Activated CD4-positive, CD25-positive, alpha-beta regulatory T cell treated with anti-CD3 and anti-CD28 coated beads, Interleukin-2, amount 50 U/mL, for 16 hours (primary cell): ENCODE results near the gene SLC39A6.
A peak's percentile ranks its signal among the peaks of the same experiment; 100 is the strongest.
"Not testable (repeated sequence)": the region's sequence is repeated elsewhere in the genome, so short reads cannot be mapped to it uniquely, and the experiment has no call there.

Source experiments
- DNase-seq: peaks from one replicate; pipeline ENCODE4 v3.0.0-alpha.2; 2020; ENCODE audit warnings: low read depth, low spot score

Gene SLC39A6

GRCh38 chr18:36099311-36099710, 29.8 kb downstream of the SLC39A6 start:
- no peak for DNase-seq

- DNase-seq, result no peak
Measured at GRCh38 chr18:36096955-36097354, 32.2 kb downstream of the SLC39A6 start.

GRCh38 chr18:36095936-36096519, 33.1 kb downstream of the SLC39A6 start:
- DNase-seq, result no peak

GRCh38 chr18:36094431-36094830, 34.7 kb downstream of the SLC39A6 start:
- DNase-seq, result no peak

- not testable (repeated sequence) for DNase-seq
Measured at GRCh38 chr18:36092116-36092515, 37.0 kb downstream of the SLC39A6 start.

- DNase-seq, result no peak
Measured at GRCh38 chr18:36089001-36089400, 40.1 kb downstream of the SLC39A6 start.

- no peak for DNase-seq
Measured at GRCh38 chr18:36088256-36088655, 40.9 kb downstream of the SLC39A6 start.

- no peak for DNase-seq
Measured at GRCh38 chr18:36086186-36086585, 43.0 kb downstream of the SLC39A6 start.

- DNase-seq, result no peak
Measured at GRCh38 chr18:36085195-36085594, 43.9 kb downstream of the SLC39A6 start.

GRCh38 chr18:36083729-36084128, 45.4 kb downstream of the SLC39A6 start:
- no peak for DNase-seq

- not testable (repeated sequence) for DNase-seq
Measured at GRCh38 chr18:36081118-36081517, 48.0 kb downstream of the SLC39A6 start.

- DNase-seq, result no peak
Measured at GRCh38 chr18:36078751-36079529, 50.2 kb downstream of the SLC39A6 start.

- not testable (repeated sequence) for DNase-seq
Measured at GRCh38 chr18:36077764-36078163, 51.4 kb downstream of the SLC39A6 start.

GRCh38 chr18:36075862-36076587, 53.1 kb downstream of the SLC39A6 start:
- no peak for DNase-seq

- no peak for DNase-seq
Measured at GRCh38 chr18:36074435-36074834, 54.7 kb downstream of the SLC39A6 start.

GRCh38 chr18:36073676-36074075, 55.5 kb downstream of the SLC39A6 start:
- DNase-seq, result no peak

- DNase-seq, result not testable (repeated sequence)
Measured at GRCh38 chr18:36072406-36072805, 56.7 kb downstream of the SLC39A6 start.

GRCh38 chr18:36067055-36067957, 61.8 kb downstream of the SLC39A6 start, which contains the start of gene RPRD1A:
TSS of gene RPRD1A (minus strand) at chr18:36067559. CDS start at chr18:36067404, 155 bp downstream.
- peak; percentile 90 for DNase-seq

GRCh38 chr18:36066686-36067054, 62.5 kb downstream of the SLC39A6 start:
- no peak for DNase-seq

GRCh38 chr18:36066001-36066400, 63.1 kb downstream of the SLC39A6 start:
- DNase-seq, result no peak

GRCh38 chr18:36064809-36065079, 64.4 kb downstream of the SLC39A6 start:
- not testable (repeated sequence) for DNase-seq
